Mesenchymal stem cell (in vitro differentiated cells and primary cell): ENCODE results near the gene NABP2.

Experiments
- DNase-seq: peaks from one replicate; pipeline ENCODE4 v3.0.0-alpha.2; 2013
- H2AFZ ChIP-seq: one replicate; pipeline ENCODE4 v1.6.1; 2013; ENCODE audit warnings: low read depth, mild to moderate bottlenecking, control low read depth, inconsistent platforms, low read length, moderate library complexity
- H2AK5ac ChIP-seq: 2 replicates; pipeline ENCODE4 v1.6.1; 2013; ENCODE audit warnings: low read length, moderate library complexity, mild to moderate bottlenecking, inconsistent platforms; ENCODE audit not compliant: severe bottlenecking
- H2BK120ac ChIP-seq: one replicate; pipeline ENCODE4 v1.6.1; 2013; ENCODE audit warnings: low read depth, mild to moderate bottlenecking, inconsistent platforms, low read length, moderate library complexity
- H2BK12ac ChIP-seq, 2 experiments: one replicate each; pipeline ENCODE4 v1.6.1; 2013; ENCODE audit warnings: inconsistent platforms in 2 of 2, low read length in 2 of 2, mild to moderate bottlenecking in 2 of 2, moderate library complexity in 2 of 2, control low read depth in 1 of 2
- H2BK15ac ChIP-seq: one replicate; pipeline ENCODE4 v1.6.1; 2013; ENCODE audit warnings: mild to moderate bottlenecking, low read depth, inconsistent platforms; ENCODE audit not compliant: poor library complexity, severe bottlenecking
- H2BK5ac ChIP-seq: 2 replicates; pipeline ENCODE4 v1.6.1; 2013; ENCODE audit warnings: low read depth, mild to moderate bottlenecking, low read length, control low read depth, inconsistent platforms; ENCODE audit not compliant: poor library complexity, severe bottlenecking
- H3K14ac ChIP-seq, 2 experiments: one replicate each; pipeline ENCODE4 v1.6.1; 2013; ENCODE audit warnings: inconsistent platforms in 2 of 2, low read length in 2 of 2, control low read depth in 1 of 2, mild to moderate bottlenecking in 1 of 2, moderate library complexity in 1 of 2
- H3K18ac ChIP-seq, 2 experiments: one replicate each; pipeline ENCODE4 v1.6.1; 2013; ENCODE audit warnings: inconsistent platforms in 2 of 2, low read length in 2 of 2, control low read depth in 1 of 2, low read depth in 1 of 2, mild to moderate bottlenecking in 1 of 2
- H3K23ac ChIP-seq, 2 experiments: one replicate each; pipeline ENCODE4 v1.6.1; 2013; ENCODE audit warnings: inconsistent platforms in 2 of 2, low read length in 2 of 2, mild to moderate bottlenecking in 2 of 2, moderate library complexity in 2 of 2, control low read depth in 1 of 2
- H3K27ac ChIP-seq: 2 replicates; pipeline ENCODE4 v1.5.1; 2013; ENCODE audit warnings: mild to moderate bottlenecking, moderate library complexity, low read length, control low read depth, inconsistent platforms; ENCODE audit not compliant: poor library complexity, severe bottlenecking
- H3K27me3 ChIP-seq, 2 experiments: 2 replicates each; pipeline versions ENCODE4 v1.6.1 to v1.7.0; 2013; ENCODE audit warnings: low read length in 2 of 2, mild to moderate bottlenecking in 2 of 2, moderate library complexity in 2 of 2, control low read depth in 1 of 2, inconsistent platforms in 1 of 2; ENCODE audit not compliant: control insufficient read depth in 1 of 2, insufficient read depth in 1 of 2
- H3K36me3 ChIP-seq, 2 experiments: 2 replicates each; pipeline versions ENCODE4 v1.6.1 to v1.7.0; 2013; ENCODE audit warnings: low read length in 2 of 2, control low read depth in 1 of 2, inconsistent platforms in 1 of 2, low read depth in 1 of 2, mild to moderate bottlenecking in 1 of 2; ENCODE audit not compliant: insufficient read depth in 2 of 2, control insufficient read depth in 1 of 2
- H3K4ac ChIP-seq, 2 experiments: one replicate each; pipeline ENCODE4 v1.6.1; 2013; ENCODE audit warnings: inconsistent platforms in 2 of 2, low read length in 2 of 2, mild to moderate bottlenecking in 2 of 2, moderate library complexity in 2 of 2, control low read depth in 1 of 2, low read depth in 1 of 2
- H3K4me1 ChIP-seq: 2 replicates; pipeline ENCODE4 v1.6.1; 2013; ENCODE audit warnings: low read depth, low read length, control low read depth; ENCODE audit not compliant: control insufficient read depth, insufficient read depth
- H3K4me2 ChIP-seq: 2 replicates; pipeline ENCODE4 v1.6.1; 2013; ENCODE audit warnings: low read length, mild to moderate bottlenecking, inconsistent platforms; ENCODE audit not compliant: poor library complexity, severe bottlenecking
- H3K4me3 ChIP-seq, 2 experiments: 2 replicates each; pipeline versions ENCODE4 v1.5.1 to v1.7.0; 2013; ENCODE audit warnings: low read length in 2 of 2, mild to moderate bottlenecking in 2 of 2, control low read depth in 1 of 2, low read depth in 1 of 2; ENCODE audit not compliant: insufficient read depth in 1 of 2
- H3K79me1 ChIP-seq: replicated peaks from 2 replicates; pipeline ENCODE4 v1.6.1; 2013; ENCODE audit warnings: mild to moderate bottlenecking, control low read depth, low read length, inconsistent platforms; ENCODE audit not compliant: poor library complexity, severe bottlenecking
- H3K9ac ChIP-seq: 2 replicates; pipeline ENCODE4 v1.7.0; 2013; ENCODE audit warnings: mild to moderate bottlenecking, low read length, moderate library complexity
- H3K9me3 ChIP-seq: 2 replicates; pipeline ENCODE4 v1.7.0; 2013; ENCODE audit warnings: mild to moderate bottlenecking, low read length; ENCODE audit not compliant: control insufficient read depth
- H4K8ac ChIP-seq: one replicate; pipeline ENCODE4 v1.6.1; 2013; ENCODE audit warnings: inconsistent platforms, mild to moderate bottlenecking, low read length, moderate library complexity
- H4K91ac ChIP-seq: one replicate; pipeline ENCODE4 v1.6.1; 2013; ENCODE audit warnings: mild to moderate bottlenecking, low read length, inconsistent platforms
- WGBS: methylation state at CpG from one replicate; pipeline ENCODE4 v1.1.7; 2013; ENCODE audit warnings: mixed read lengths; 5-methylcytosine and 5-hydroxymethylcytosine counted together

The NABP2 gene

GRCh38 chr12:56256326-56256960 lies 32.3 kb downstream of the NABP2 start:
- no peak overlapping the region for H3K18ac ChIP-seq
- H2BK5ac ChIP-seq = no peak overlapping the region
- 37% methylated on average over 2 of the region's 4 CpGs for WGBS
- no peak overlapping the region for H2BK120ac ChIP-seq
- H3K36me3 ChIP-seq = peaks cover 44 to 54% of the 10 kb centered on the region in 2 experiments
- H2BK15ac ChIP-seq = no peak overlapping the region
- H3K14ac ChIP-seq = no peak overlapping the region
- H2AK5ac ChIP-seq = no peak overlapping the region
- no peak overlapping the region for H2BK12ac ChIP-seq
- H3K27me3 ChIP-seq = no peaks in the 10 kb centered on the region
- H3K4ac ChIP-seq = no peak overlapping the region
- peak overlapping the region; percentile 78 for H3K27ac ChIP-seq
- H3K9ac ChIP-seq = peak overlapping the region; percentile 92
- peak overlapping the region in 1 of 2 experiments; percentile 97 for H3K4me3 ChIP-seq
- H3K79me1 ChIP-seq = peaks cover 32% of the 10 kb centered on the region
- H3K9me3 ChIP-seq = no peaks in the 10 kb centered on the region
- DNase-seq = peak; percentile 28
- H4K91ac ChIP-seq = no peak overlapping the region
- H4K8ac ChIP-seq = no peak overlapping the region
- H3K23ac ChIP-seq = no peak overlapping the region
- H3K4me1 ChIP-seq = peaks cover 16% of the 10 kb centered on the region
- no peak overlapping the region for H2AFZ ChIP-seq
- peak overlapping the region; percentile 62 for H3K4me2 ChIP-seq

DNA sequence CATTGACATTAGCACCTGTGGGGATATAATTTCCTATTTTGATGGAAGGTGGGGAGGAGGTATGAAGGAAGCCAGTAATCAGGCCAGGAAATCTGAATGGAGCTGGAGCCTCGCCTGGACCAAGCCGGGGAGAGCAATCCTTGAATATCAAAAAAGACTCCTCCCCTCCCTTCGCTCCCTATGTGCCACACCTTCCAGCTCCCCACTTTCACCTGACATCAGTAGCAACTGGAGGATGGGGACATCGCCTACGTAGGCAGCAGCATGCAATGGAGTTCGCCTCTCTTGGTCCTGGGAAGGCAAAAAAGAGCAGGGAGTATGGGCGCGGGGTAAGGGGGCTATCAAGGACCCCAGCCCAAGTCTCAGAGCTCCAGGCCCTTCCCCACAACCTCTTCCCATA lies 32.9 kb downstream of the NABP2 start:
- no peak overlapping the region for H2AK5ac ChIP-seq
- DNase-seq = no peak
- no peak overlapping the region for H4K8ac ChIP-seq
- H3K4me3 ChIP-seq = peak overlapping the region; percentile 70 to 97
- no peaks in the 10 kb centered on the region for H3K9me3 ChIP-seq
- H3K4ac ChIP-seq = peak overlapping the region in 1 of 2 experiments; percentile 14
- H2BK5ac ChIP-seq = peak overlapping the region; percentile 1
- H2BK12ac ChIP-seq = no peak overlapping the region
- H2BK15ac ChIP-seq = no peak overlapping the region
- H3K18ac ChIP-seq = peak overlapping the region in 1 of 2 experiments; percentile 49
- H4K91ac ChIP-seq = no peak overlapping the region
- peaks cover 17% of the 10 kb centered on the region for H3K4me1 ChIP-seq
- 36% methylated on average over 3 of the region's 8 CpGs for WGBS
- no peak overlapping the region for H3K23ac ChIP-seq
- H3K79me1 ChIP-seq = peaks cover 27% of the 10 kb centered on the region
- H3K36me3 ChIP-seq = peaks cover 38 to 48% of the 10 kb centered on the region in 2 experiments
- peak overlapping the region; percentile 62 for H3K4me2 ChIP-seq
- no peaks in the 10 kb centered on the region for H3K27me3 ChIP-seq
- H2BK120ac ChIP-seq = no peak overlapping the region
- H3K9ac ChIP-seq = peak overlapping the region; percentile 92
- H3K27ac ChIP-seq = peak overlapping the region; percentile 78
- peak overlapping the region in 1 of 2 experiments; percentile 23 for H3K14ac ChIP-seq
- H2AFZ ChIP-seq = no peak overlapping the region

DNA sequence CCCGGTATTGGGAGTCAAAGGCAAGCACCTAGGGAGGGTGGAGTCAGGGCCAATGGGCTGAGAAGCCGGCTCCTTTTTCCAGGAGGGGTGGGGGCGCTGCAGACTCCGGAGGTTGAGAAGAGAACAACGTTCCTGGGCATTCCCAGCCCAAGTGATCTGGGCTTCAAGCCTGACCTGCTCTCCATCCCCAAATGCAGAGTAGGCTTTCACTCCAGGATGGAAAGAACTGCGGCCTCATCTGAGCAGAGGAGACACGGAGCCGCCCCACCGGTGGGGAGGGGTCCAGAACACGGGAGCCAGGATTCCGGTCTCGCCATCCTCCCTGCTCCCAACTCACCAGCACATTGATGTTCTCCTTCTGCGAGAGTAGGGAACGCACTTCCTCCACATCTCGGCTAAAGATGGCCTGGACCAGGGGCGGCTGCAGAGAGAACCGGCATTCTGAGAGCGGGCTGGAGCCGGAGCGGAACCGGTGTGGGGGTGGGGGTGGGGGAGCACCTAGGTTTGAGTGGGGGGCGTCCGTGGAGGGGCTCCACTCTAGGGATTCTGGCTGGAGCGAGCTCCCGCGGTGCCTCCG lies 33.4 kb downstream of the NABP2 start:
- Histone ChIP-seq H2BK5ac (no peak overlapping the region), H3K4me2 (peak overlapping the region; percentile 62), H3K36me3 (peaks cover 33 to 43% of the 10 kb centered on the region in 2 experiments), H2BK15ac (peak overlapping the region; percentile 60), H3K27me3 (no peaks in the 10 kb centered on the region), H3K9ac (peak overlapping the region; percentile 92), H3K4me1 (peaks cover 18% of the 10 kb centered on the region), H2AK5ac (no peak overlapping the region), H3K27ac (peak overlapping the region; percentile 78), H3K14ac (peak overlapping the region in 1 of 2 experiments; percentile 95), H4K91ac (peak overlapping the region; percentile 14), H3K18ac (peak overlapping the region; percentile 78 to 97), H3K9me3 (no peaks in the 10 kb centered on the region), H2BK120ac (no peak overlapping the region), H3K4me3 (peak overlapping the region; percentile 70 to 97), H2BK12ac (peak overlapping the region in 1 of 2 experiments; percentile 52), H4K8ac (peak overlapping the region; percentile 21), H3K4ac (peak overlapping the region in 1 of 2 experiments; percentile 42), H3K23ac (peak overlapping the region in 1 of 2 experiments; percentile 57), H2AFZ (peak overlapping the region; percentile 20), H3K79me1 (peaks cover 23% of the 10 kb centered on the region)
- 2% methylated on average over 26 of the region's 27 CpGs for WGBS
- peak; percentile 60 for DNase-seq

DNA sequence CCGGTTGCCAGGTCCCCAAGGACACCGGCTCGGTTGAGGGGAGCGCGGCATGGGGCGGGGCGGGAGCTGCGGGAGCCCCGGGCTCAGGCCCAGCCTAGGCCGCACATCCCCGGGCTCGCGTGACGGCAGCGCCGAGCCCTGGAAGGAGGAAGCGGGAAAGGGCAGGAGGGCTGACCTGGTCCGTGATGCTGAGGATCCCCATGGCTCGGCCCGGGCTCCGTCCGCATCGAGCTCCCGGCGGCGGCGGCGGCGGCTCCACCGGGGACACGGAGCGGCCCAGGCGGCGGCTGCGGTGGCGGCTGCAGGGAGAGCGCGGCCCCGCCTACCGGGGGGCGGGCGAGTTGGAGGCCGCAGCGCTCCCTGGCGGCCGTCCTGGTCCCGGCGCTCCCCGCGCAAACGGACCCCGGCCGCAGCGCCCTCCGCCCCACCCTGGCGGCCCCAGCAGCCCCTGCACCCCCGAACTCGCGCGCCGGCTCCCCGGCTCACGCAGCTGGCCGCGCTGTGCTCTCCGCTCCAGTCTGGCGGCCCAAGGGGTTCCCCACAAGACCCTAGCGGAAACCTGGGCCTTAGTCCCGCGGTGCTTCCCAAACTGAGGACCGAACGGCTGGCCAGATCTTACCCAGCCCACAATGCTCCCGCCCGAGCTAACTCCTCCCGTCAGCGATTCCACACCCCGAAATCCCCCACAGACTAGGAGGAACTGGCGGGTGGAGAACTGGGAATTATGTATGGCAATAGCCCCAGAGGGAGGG lies 34.1 kb downstream of the NABP2 start, which contains the start of gene ANKRD52:
TSS of gene ANKRD52 (minus strand) at position 317 of the 752 bp plus-strand sequence. CDS start at position 202, 115 bp downstream.
- Histone ChIP-seq H3K4me3 (peak within 1 kb of the TSS; percentile 70 to 97), H4K91ac (peak within 1 kb of the TSS; percentile 63), H2AFZ (peak within 1 kb of the TSS; percentile 78), H4K8ac (peak within 1 kb of the TSS; percentile 92), H3K27ac (peak within 1 kb of the TSS; percentile 78), H3K9ac (peak within 1 kb of the TSS; percentile 92), H2BK12ac (peak within 1 kb of the TSS in 1 of 2 experiments; percentile 68), H2BK15ac (peak within 1 kb of the TSS; percentile 83), H3K4me2 (peak within 1 kb of the TSS; percentile 64), H3K79me1 (peaks cover 16% of the 10 kb centered on the region), H3K4ac (peak within 1 kb of the TSS; percentile 68 to 89), H3K23ac (peak within 1 kb of the TSS in 1 of 2 experiments; percentile 57), H2BK120ac (peak within 1 kb of the TSS; percentile 90), H2BK5ac (peak within 1 kb of the TSS; percentile 83), H3K9me3 (no peaks in the 10 kb centered on the region), H3K4me1 (peaks cover 18% of the 10 kb centered on the region), H3K14ac (peak within 1 kb of the TSS in 1 of 2 experiments; percentile 95), H3K18ac (peak within 1 kb of the TSS; percentile 96 to 97), H3K36me3 (peaks cover 27 to 36% of the 10 kb centered on the region in 2 experiments), H2AK5ac (peak within 1 kb of the TSS; percentile 26), H3K27me3 (no peaks in the 10 kb centered on the region)
- 0% methylated on average over 38 of the region's 78 CpGs for WGBS
- peak; percentile 77 for DNase-seq
